Measurements from ENCODE around the gene ENPP7.

- TF ChIP-seq CTCF (conservative IDR thresholded peaks at IDR 0.05; ENCODE audit: low read depth, low read length): no peak
- no peak for TF ChIP-seq EZH2 (IDR thresholded peaks at IDR 0.05; ENCODE audit: borderline replicate concordance, low read depth, low read length, poor library complexity, severe bottlenecking)
Observed at GRCh38 chr17:79681628-79682261, 49.0 kb upstream of the ENPP7 start.
